HG03060 (cell line): ENCODE data around the gene MYL6B.
A peak's percentile ranks its signal among the peaks of the same experiment; 100 is the strongest.
"Not testable (repeated sequence)": the region's sequence is repeated elsewhere in the genome, so short reads cannot be mapped to it uniquely, and the experiment has no call there.

Experiments
- ATAC-seq: cut with Tn5 transposase; IDR thresholded peaks from one replicate; pipeline ENCODE4 v1.9.1; 2021; ENCODE audit warnings: low read depth, moderate number of reproducible peaks; ENCODE audit not compliant: unreplicated experiment

The MYL6B gene

GRCh38 chr12:56163533-56164344 lies 11.4 kb downstream of the MYL6B start:
- ATAC-seq, result no peak

- ATAC-seq, result no peak
Observed at GRCh38 chr12:56164345-56164729, 11.9 kb downstream of the MYL6B start.

- no peak for ATAC-seq
Observed at GRCh38 chr12:56165369-56165768, 13.0 kb downstream of the MYL6B start.

GRCh38 chr12:56169229-56169759 lies 16.9 kb downstream of the MYL6B start:
- ATAC-seq, result no peak

GRCh38 chr12:56172839-56173238 lies 20.5 kb downstream of the MYL6B start:
- ATAC-seq, result no peak

GRCh38 chr12:56178347-56178746 lies 26.0 kb downstream of the MYL6B start:
- no peak for ATAC-seq

- no peak for ATAC-seq
Observed at GRCh38 chr12:56186957-56187356, 34.6 kb downstream of the MYL6B start.

- ATAC-seq, result no peak
Observed at GRCh38 chr12:56188131-56188777, 35.9 kb downstream of the MYL6B start.

GRCh38 chr12:56188778-56189098 lies 36.4 kb downstream of the MYL6B start:
- ATAC-seq, result no peak

GRCh38 chr12:56189099-56189917 lies 36.9 kb downstream of the MYL6B start, which contains the start of gene SMARCC2:
TSS of gene SMARCC2 (minus strand) at chr12:56189483. CDS start at chr12:56189461, 22 bp downstream.
- no peak for ATAC-seq

GRCh38 chr12:56189918-56190694 lies 37.7 kb downstream of the MYL6B start:
- ATAC-seq, result peak; percentile 38

GRCh38 chr12:56190695-56191155 lies 38.3 kb downstream of the MYL6B start:
- no peak for ATAC-seq

- no peak for ATAC-seq
Observed at GRCh38 chr12:56192582-56192981, 40.2 kb downstream of the MYL6B start.

GRCh38 chr12:56193025-56193578 lies 40.7 kb downstream of the MYL6B start:
- ATAC-seq, result no peak

- ATAC-seq, result not testable (repeated sequence)
Observed at GRCh38 chr12:56196818-56197550, 44.6 kb downstream of the MYL6B start.

- ATAC-seq, result no peak
Observed at GRCh38 chr12:56197921-56198635, 45.7 kb downstream of the MYL6B start.

GRCh38 chr12:56198836-56199235 lies 46.4 kb downstream of the MYL6B start:
- no peak for ATAC-seq

- no peak for ATAC-seq
Observed at GRCh38 chr12:56202366-56202765, 50.0 kb downstream of the MYL6B start.
